Suprapubic skin (tissue), 4 donors: ENCODE results near the gene CFAP45. TPM values are rescaled to one million over a fixed set of nuclear protein-coding genes. Genes with fewer than 3 reads are reported as not detected.
A peak's percentile ranks its signal among the peaks of the same experiment; 100 is the strongest.

Experiments
- DNase-seq, 2 donors: peaks; one replicate each; pipeline ENCODE4 v3.0.0-alpha.2; 2019; ENCODE audit warnings: low spot score in 2 of 2
- H3K27ac ChIP-seq: fragments of 200-600 bp; sonication (generic); one replicate; pipeline ENCODE4 v1.5.1; 2019
- H3K27me3 ChIP-seq: fragments of 200-600 bp; sonication (generic); one replicate; pipeline ENCODE4 v1.5.1; 2019
- H3K36me3 ChIP-seq: fragments of 200-600 bp; sonication (generic); one replicate; pipeline ENCODE4 v1.5.1; 2019
- H3K4me1 ChIP-seq: fragments of 200-600 bp; sonication (generic); one replicate; pipeline ENCODE4 v1.5.1; 2019
- H3K4me3 ChIP-seq: fragments of 200-600 bp; sonication (generic); one replicate; pipeline ENCODE4 v1.5.1; 2019; ENCODE audit warnings: mild to moderate bottlenecking
- H3K9me3 ChIP-seq: fragments of 200-600 bp; sonication (generic); one replicate; pipeline ENCODE4 v1.5.1; 2019
- EP300 ChIP-seq: sonication (generic); formaldehyde crosslinking; IDR thresholded peaks from one replicate; pipeline ENCODE4 v1.6.1; 2017; ENCODE audit warnings: antibody characterized with exemption
- POLR2A ChIP-seq, 2 donors: fragments of 450-650 bp; IDR thresholded peaks; one replicate each; pipeline ENCODE4 v1.6.1; 2017; ENCODE audit warnings: antibody characterized with exemption in 2 of 2, mild to moderate bottlenecking in 2 of 2, moderate library complexity in 2 of 2
- POLR2AphosphoS5 ChIP-seq, 3 donors: sonication (generic); formaldehyde crosslinking; IDR thresholded peaks; one replicate each; pipeline ENCODE4 v1.6.1; 2017; ENCODE audit warnings: antibody characterized with exemption in 3 of 3
- WGBS: methylation state at CpG from one replicate; pipeline ENCODE4 v1.1.5; 2018; 5-methylcytosine and 5-hydroxymethylcytosine counted together
- total RNA-seq, 4 donors: library from RNA; depleted of rRNA; stranded (reverse); fragments of >200 nt; gene quantifications; one replicate each; pipeline ENCODE4 v1.1.0, GENCODE V29; 2016
- TF ChIP-seq, protein P1 (sequence below), 2 donors: fragments of 200-600 bp in 1 of 2; fragments of 450-650 bp in 1 of 2; sonication (generic) in 1 of 2; IDR thresholded peaks; one replicate each; pipeline ENCODE4 v1.5.1; 2016 to 2019; ENCODE audit warnings: antibody characterized with exemption in 2 of 2, mild to moderate bottlenecking in 1 of 2, moderate library complexity in 1 of 2

The CFAP45 gene
- total RNA-seq, 4 donors from 2014 or later, result 0.78 to 2.1 (median 1.6) TPM

DNA sequence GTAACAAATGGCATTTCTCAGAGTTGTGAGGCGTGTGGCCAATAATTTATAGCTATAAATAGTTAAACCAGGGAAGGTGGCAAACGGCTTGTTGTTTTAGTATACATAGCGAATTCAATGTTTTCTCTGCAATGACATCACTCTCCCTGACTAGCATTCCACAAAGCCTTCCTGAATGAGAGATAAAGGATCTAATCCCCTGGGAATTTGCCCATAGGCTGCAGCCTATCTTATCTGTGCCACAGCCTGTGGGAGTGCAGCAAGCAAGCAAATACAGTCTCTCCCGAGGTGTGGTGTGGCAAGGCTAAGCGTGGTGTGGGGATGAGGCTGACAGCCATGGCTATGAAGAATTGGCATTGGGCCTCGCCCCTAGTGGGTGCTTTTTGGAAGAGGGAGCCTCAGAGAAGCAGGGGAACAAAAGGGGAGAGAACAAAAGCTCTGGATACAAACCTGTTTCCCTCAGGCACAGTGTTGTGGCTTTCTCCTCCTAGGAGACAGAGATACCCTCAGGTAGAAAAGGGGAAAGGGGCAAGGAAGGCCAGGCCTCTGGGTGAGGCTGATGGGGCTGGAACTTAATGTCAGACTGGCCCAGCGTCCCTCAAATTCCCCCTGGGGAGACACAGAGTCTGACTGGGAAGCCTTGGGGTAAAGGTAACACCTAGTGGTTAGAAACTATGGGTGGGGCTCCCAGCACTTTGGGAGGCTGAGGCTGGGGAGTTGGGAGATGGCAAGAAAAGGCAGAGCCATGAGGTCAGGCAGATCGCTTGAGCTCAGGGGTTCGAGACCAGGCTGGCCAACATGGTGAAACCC is 16.5 kb upstream of the CFAP45 start:
- Histone ChIP-seq H3K4me1 (peaks cover 92% of the 10 kb centered on the region), H3K9me3 (no peaks in the 10 kb centered on the region), H3K27ac (peak overlapping the region; percentile 17), H3K36me3 (peaks cover 35% of the 10 kb centered on the region), H3K27me3 (no peaks in the 10 kb centered on the region), H3K4me3 (no peak overlapping the region)
- no peak for DNase-seq
- TF ChIP-seq POLR2AphosphoS5 (IDR thresholded peaks at IDR 0.05), result no peak
- WGBS, result 39% methylated on average over 9 of the region's 9 CpGs

DNA sequence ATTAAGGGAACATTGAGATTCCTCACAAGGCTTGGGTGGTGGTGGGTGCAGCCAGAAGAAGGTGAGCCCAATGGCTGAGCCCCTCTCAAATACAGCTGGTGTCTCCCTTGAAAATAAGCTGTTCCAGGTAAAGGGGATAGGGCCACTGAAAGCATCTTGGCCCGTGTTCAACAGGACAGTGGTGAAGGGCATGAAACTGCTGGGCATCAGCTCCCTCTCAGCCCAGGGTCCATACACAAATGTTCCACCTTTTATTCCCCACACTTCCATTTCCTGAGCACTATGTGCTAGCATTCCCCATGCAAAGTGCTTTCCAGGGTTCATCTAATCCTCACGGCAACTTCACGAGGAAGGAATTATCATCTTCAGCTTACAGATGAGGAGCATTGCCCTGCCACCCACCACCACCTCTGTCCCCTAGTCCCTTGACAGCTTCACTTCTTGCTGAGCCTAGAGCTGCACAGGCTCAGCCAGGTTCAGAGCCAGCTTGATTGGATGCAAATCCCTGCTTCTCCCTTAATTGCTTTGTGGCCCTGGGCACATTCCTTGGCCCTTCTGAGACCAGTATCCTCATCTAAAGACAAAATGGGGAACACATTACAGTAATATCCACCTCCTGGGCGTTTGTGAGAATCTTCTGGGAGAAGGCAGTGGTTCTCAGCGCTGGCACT is 15.7 kb upstream of the CFAP45 start:
- Histone ChIP-seq H3K27me3 (no peaks in the 10 kb centered on the region), H3K36me3 (peaks cover 33% of the 10 kb centered on the region), H3K4me1 (peaks cover 91% of the 10 kb centered on the region), H3K9me3 (no peaks in the 10 kb centered on the region), H3K27ac (no peak overlapping the region), H3K4me3 (no peak overlapping the region)
- DNase-seq, result no peak
- TF ChIP-seq POLR2A (IDR thresholded peaks at IDR 0.05), result no peak
- TF ChIP-seq, protein P1, sequence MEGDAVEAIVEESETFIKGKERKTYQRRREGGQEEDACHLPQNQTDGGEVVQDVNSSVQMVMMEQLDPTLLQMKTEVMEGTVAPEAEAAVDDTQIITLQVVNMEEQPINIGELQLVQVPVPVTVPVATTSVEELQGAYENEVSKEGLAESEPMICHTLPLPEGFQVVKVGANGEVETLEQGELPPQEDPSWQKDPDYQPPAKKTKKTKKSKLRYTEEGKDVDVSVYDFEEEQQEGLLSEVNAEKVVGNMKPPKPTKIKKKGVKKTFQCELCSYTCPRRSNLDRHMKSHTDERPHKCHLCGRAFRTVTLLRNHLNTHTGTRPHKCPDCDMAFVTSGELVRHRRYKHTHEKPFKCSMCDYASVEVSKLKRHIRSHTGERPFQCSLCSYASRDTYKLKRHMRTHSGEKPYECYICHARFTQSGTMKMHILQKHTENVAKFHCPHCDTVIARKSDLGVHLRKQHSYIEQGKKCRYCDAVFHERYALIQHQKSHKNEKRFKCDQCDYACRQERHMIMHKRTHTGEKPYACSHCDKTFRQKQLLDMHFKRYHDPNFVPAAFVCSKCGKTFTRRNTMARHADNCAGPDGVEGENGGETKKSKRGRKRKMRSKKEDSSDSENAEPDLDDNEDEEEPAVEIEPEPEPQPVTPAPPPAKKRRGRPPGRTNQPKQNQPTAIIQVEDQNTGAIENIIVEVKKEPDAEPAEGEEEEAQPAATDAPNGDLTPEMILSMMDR (IDR thresholded peaks at IDR 0.05), result no peak
- no peak for TF ChIP-seq EP300
- no peak for TF ChIP-seq POLR2AphosphoS5 (IDR thresholded peaks at IDR 0.05)
- 26% methylated on average over 5 of the region's 5 CpGs for WGBS

DNA sequence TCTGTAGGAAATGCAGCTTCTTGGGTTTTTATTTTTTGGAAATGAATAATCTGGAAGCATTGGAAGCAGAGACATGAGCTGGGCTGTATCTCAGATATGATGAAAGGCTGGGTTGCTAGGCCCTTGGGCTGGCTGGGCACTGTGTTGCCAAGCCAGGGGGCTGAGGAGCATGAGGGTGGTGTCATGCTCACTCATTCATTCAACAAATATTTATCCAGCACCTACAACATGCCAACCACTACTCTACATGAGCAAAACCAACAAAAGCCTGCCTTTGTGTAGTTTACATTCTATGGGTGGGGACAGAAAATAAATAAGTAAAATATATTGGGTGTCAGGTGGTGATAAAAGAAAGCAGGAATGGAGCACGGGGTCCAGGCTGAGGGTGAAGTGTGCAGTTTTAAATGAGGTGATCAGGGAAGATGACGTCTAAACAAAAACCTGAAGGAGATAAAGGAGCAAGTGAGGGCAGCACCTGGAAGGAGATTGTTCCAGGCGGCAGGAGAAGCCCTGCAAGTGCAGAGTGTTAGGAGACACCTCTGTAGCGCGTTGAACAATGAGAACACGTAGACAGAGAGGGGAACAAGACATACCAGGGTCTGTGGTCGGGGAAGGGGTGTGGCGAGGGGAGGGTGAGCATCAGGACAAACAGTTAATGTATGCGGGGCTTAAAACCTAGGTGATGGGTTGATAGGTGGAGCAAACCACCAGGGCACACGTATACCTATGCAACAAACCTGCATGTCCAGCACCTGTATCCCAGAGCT is 14.5 kb upstream of the CFAP45 start:
- no peak for DNase-seq
- no peaks in the 10 kb centered on the region for H3K27me3 ChIP-seq
- H3K4me3 ChIP-seq, result no peak overlapping the region
- H3K4me1 ChIP-seq, result peaks cover 87% of the 10 kb centered on the region
- peak overlapping the region; percentile 53 for H3K27ac ChIP-seq
- H3K9me3 ChIP-seq, result no peaks in the 10 kb centered on the region
- TF ChIP-seq POLR2AphosphoS5 (IDR thresholded peaks at IDR 0.05), result no peak
- TF ChIP-seq, protein P1 (IDR thresholded peaks at IDR 0.05), result no peak
- no peak for TF ChIP-seq EP300
- no peak for TF ChIP-seq POLR2A (IDR thresholded peaks at IDR 0.05)
- WGBS, result 66% methylated on average over 10 of the region's 10 CpGs
- H3K36me3 ChIP-seq, result peaks cover 20% of the 10 kb centered on the region

DNA sequence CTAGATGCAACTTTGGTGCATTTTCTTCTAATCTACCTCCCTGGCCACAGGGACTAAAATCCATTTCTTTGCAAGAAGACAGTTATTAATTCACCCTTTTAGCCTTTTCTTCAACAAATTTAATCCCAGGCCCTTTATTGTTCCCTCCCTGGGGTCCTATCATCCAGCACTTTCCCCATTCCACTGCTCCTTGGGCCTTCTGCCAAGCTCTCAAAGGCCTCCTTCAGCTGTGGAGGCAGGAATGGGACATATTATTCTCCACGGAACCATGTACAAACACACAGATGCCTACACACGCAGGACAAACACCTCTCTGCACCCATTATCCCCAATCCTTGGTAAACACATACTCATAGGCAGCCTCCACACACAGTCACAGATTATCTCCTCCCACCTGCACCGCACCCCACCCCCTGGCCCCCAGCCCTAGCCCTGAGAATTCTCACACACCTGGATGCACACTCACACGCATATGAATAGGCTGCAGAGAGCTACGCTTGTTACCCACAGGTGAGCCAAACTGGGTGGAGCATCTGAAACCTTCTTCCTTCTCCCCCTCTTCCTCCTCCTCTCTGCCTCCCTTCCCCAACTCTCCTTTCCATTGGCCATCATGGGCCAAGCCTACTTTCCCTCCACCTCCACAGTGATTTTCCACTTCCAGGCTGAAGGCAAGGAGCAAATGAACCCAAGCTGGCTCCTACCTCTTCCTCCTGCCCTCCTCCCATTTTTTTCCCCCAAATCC is 13.7 kb upstream of the CFAP45 start:
- 49% methylated on average over 5 of the region's 5 CpGs for WGBS
- no peaks in the 10 kb centered on the region for H3K9me3 ChIP-seq
- H3K27me3 ChIP-seq, result no peaks in the 10 kb centered on the region
- peak overlapping the region; percentile 53 for H3K27ac ChIP-seq
- H3K4me3 ChIP-seq, result no peak overlapping the region
- no peak for DNase-seq
- peaks cover 81% of the 10 kb centered on the region for H3K4me1 ChIP-seq
- peaks cover 12% of the 10 kb centered on the region for H3K36me3 ChIP-seq
- TF ChIP-seq EP300, result no peak
- TF ChIP-seq, protein P1 (IDR thresholded peaks at IDR 0.05), result no peak
- no peak for TF ChIP-seq POLR2A (IDR thresholded peaks at IDR 0.05)
- no peak for TF ChIP-seq POLR2AphosphoS5 (IDR thresholded peaks at IDR 0.05)

DNA sequence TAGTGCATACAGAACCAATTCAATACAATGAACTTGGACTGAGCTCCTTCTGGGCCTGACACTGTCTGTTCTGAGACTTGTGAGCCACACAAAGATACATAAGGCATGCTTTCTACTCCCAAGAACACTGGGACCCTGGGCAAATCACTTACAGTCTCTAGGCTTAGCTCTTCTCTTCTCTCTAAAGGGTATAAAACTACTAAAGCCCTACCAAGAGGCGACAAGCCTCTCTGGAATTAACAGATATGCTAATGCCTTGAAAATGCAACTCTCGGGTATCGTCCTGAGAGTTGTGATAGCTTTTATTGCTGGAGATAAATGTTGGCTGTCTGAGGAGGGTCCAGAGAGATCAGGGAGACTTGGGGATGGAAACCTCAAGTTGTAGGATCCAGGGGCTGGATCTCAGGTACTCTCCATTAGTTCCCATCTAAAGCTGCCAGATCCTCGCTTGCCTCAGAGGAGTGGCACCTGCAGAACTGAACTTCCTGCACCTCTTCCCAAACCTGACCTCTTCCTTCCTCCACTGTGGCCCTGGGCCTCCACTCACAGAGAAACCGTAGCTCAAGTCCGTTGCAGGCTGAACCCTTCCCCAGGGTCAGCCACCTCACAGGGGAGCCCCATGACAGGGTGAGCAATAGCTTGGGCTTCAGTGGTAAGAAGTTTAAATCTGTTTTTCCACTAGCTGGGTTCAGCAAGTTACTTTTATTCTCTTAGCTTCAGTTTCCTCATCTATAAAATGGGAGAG is 11.5 kb upstream of the CFAP45 start:
- Histone ChIP-seq H3K27ac (no peak overlapping the region), H3K4me3 (no peak overlapping the region), H3K9me3 (no peaks in the 10 kb centered on the region), H3K4me1 (peaks cover 59% of the 10 kb centered on the region), H3K27me3 (no peaks in the 10 kb centered on the region), H3K36me3 (no peaks in the 10 kb centered on the region)
- DNase-seq, result no peak
- TF ChIP-seq POLR2A (IDR thresholded peaks at IDR 0.05), result no peak
- no peak for TF ChIP-seq POLR2AphosphoS5 (IDR thresholded peaks at IDR 0.05)
- WGBS, result 84% methylated on average over 6 of the region's 6 CpGs
